ENCODE data around the gene TRAPPC8. TPM values are rescaled to one million over a fixed set of nuclear protein-coding genes. Genes with fewer than 3 reads are reported as not detected.

TRAPPC8 gene, protein sequence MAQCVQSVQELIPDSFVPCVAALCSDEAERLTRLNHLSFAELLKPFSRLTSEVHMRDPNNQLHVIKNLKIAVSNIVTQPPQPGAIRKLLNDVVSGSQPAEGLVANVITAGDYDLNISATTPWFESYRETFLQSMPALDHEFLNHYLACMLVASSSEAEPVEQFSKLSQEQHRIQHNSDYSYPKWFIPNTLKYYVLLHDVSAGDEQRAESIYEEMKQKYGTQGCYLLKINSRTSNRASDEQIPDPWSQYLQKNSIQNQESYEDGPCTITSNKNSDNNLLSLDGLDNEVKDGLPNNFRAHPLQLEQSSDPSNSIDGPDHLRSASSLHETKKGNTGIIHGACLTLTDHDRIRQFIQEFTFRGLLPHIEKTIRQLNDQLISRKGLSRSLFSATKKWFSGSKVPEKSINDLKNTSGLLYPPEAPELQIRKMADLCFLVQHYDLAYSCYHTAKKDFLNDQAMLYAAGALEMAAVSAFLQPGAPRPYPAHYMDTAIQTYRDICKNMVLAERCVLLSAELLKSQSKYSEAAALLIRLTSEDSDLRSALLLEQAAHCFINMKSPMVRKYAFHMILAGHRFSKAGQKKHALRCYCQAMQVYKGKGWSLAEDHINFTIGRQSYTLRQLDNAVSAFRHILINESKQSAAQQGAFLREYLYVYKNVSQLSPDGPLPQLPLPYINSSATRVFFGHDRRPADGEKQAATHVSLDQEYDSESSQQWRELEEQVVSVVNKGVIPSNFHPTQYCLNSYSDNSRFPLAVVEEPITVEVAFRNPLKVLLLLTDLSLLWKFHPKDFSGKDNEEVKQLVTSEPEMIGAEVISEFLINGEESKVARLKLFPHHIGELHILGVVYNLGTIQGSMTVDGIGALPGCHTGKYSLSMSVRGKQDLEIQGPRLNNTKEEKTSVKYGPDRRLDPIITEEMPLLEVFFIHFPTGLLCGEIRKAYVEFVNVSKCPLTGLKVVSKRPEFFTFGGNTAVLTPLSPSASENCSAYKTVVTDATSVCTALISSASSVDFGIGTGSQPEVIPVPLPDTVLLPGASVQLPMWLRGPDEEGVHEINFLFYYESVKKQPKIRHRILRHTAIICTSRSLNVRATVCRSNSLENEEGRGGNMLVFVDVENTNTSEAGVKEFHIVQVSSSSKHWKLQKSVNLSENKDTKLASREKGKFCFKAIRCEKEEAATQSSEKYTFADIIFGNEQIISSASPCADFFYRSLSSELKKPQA (N-terminal part only)
- total RNA-seq (2014; rRNA removed; shearing (Covaris generic)) (45.5 and 66.2 TPM in 2 replicates), polyA plus RNA-seq (2016; fragmentation: Nextera tagmentation; extraction: Ambion mirVana) (20.1 and 27.2 TPM in 2 replicates)
- long read RNA-seq, partial matches to known transcripts, result 4 of 5 reads
- long read RNA-seq, other reads (novel, unspliced or antisense), result 1 of 5 reads

DNA sequence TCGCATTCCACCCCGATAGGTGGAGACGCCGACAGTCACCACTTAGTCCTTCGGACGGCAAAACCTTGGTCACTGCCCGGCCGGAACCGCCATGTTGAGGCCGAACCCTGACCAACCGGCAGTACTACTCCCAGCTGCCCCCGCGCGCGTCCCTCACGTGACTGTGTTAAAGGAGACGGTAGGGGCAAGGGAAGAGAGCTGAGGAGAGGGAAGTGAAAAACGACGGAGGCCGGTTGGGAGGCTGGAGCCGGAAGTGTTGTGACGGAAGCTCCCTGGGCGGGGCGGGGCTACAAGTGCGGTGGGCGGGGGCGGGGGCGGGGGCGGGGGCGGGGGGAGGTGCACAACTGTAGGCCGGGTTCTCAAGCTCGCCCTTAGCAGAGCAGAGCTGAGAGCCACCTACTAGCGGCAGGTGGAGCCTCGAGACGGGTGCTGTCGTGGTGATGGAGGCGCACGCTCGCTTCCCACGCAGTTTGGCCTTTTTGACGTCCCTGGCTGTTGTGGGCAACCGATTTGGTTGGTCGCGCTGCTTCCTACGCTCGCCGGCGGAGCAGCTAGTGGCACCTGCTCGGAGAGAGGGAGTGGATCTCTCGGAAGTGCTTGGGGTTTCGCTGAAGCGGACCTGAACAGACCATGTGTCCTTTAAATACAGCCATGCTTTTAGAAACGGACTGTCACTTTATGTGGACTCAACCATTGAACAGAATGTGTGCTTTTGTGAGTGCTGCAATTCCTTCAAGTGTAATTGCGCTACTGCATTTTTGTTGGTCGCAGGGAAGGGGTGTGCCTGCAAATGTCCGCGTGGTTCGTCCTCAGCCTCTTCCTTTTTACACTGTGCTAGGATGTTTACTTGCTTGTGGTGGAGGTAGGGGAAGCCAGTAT lies at the start of gene TRAPPC8:
TSS of gene TRAPPC8 (minus strand) at position 130 of the 879 bp plus-strand sequence. CDS start 364 bp downstream, outside the sequence.
- Histone ChIP-seq H3K36me3 (ENCODE audit: insufficient read depth) (no peaks in the 10 kb centered on the region), H3K27ac (ENCODE audit: low read depth) (peak within 1 kb of the TSS; percentile 96), H3K4me2 (peak within 1 kb of the TSS; percentile 93), H3K4me3 (peak within 1 kb of the TSS; percentile 91), H3K27me3 (ENCODE audit: insufficient read depth) (no peaks in the 10 kb centered on the region), H3F3A (replicated peaks; ENCODE audit: low read depth) (no peaks in the 10 kb centered on the region; the same call in 1 of the 2 replicates), H2AFZ (peak within 1 kb of the TSS; percentile 72; the same call in 1 of the 2 replicates), H3K4me1 (ENCODE audit: insufficient read depth) (peaks cover 29% of the 10 kb centered on the region), H4K20me1 (replicated peaks; ENCODE audit: insufficient read depth) (peaks cover 11% of the 10 kb centered on the region; the same call in 1 of the 2 replicates), H3K79me2 (replicated peaks; ENCODE audit: insufficient read depth) (peaks cover 67% of the 10 kb centered on the region), H3K9me2 (ENCODE audit: insufficient read depth) (no peaks in the 10 kb centered on the region)
- peaks cover 7% of the 10 kb centered on the region for H3K9me3 Mint-ChIP-seq
- H3K36me3 Mint-ChIP-seq (ENCODE audit: low read depth), result peaks cover 6% of the 10 kb centered on the region; the same call in 2 of the 3 replicates
- peak within 1 kb of the TSS; percentile 100 for H3K27ac Mint-ChIP-seq
- H3K27me3 Mint-ChIP-seq (ENCODE audit: insufficient read depth, low read depth, poor library complexity), result peaks cover 2% of the 10 kb centered on the region
- peak; percentile 90 for ATAC-seq
- peak within 1 kb of the TSS; percentile 100 for H3K4me3 Mint-ChIP-seq
- peak; percentile 100 for DNase-seq (ENCODE audit: low spot score)
- peaks cover 26% of the 10 kb centered on the region for H3K4me1 Mint-ChIP-seq
- TF ChIP-seq, protein P1, sequence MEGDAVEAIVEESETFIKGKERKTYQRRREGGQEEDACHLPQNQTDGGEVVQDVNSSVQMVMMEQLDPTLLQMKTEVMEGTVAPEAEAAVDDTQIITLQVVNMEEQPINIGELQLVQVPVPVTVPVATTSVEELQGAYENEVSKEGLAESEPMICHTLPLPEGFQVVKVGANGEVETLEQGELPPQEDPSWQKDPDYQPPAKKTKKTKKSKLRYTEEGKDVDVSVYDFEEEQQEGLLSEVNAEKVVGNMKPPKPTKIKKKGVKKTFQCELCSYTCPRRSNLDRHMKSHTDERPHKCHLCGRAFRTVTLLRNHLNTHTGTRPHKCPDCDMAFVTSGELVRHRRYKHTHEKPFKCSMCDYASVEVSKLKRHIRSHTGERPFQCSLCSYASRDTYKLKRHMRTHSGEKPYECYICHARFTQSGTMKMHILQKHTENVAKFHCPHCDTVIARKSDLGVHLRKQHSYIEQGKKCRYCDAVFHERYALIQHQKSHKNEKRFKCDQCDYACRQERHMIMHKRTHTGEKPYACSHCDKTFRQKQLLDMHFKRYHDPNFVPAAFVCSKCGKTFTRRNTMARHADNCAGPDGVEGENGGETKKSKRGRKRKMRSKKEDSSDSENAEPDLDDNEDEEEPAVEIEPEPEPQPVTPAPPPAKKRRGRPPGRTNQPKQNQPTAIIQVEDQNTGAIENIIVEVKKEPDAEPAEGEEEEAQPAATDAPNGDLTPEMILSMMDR (conservative IDR thresholded peaks at IDR 0.05; ENCODE audit: low read depth in 2 of 2), result peak in 1 of 2 experiments; percentile 38; a peak in 2 of 4 replicates
- TF ChIP-seq STAT1 (IDR thresholded peaks at IDR 0.05; ENCODE audit: unreplicated experiment) (no peak), CREB1 (CRISPR knock-in tag; IDR thresholded peaks at IDR 0.05; ENCODE audit: low read depth) (peak; percentile 68), ZNF114 (CRISPR knock-in tag; IDR thresholded peaks at IDR 0.05) (no peak), JUNB (IDR thresholded peaks at IDR 0.05; ENCODE audit: unreplicated experiment) (no peak), POLR2AphosphoS5 (IDR thresholded peaks at IDR 0.05; ENCODE audit: low read depth) (peak; percentile 96)
- TF ChIP-seq, protein P2, sequence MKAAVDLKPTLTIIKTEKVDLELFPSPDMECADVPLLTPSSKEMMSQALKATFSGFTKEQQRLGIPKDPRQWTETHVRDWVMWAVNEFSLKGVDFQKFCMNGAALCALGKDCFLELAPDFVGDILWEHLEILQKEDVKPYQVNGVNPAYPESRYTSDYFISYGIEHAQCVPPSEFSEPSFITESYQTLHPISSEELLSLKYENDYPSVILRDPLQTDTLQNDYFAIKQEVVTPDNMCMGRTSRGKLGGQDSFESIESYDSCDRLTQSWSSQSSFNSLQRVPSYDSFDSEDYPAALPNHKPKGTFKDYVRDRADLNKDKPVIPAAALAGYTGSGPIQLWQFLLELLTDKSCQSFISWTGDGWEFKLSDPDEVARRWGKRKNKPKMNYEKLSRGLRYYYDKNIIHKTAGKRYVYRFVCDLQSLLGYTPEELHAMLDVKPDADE (IDR thresholded peaks at IDR 0.05), result peak; percentile 59
- TF ChIP-seq, protein P3, sequence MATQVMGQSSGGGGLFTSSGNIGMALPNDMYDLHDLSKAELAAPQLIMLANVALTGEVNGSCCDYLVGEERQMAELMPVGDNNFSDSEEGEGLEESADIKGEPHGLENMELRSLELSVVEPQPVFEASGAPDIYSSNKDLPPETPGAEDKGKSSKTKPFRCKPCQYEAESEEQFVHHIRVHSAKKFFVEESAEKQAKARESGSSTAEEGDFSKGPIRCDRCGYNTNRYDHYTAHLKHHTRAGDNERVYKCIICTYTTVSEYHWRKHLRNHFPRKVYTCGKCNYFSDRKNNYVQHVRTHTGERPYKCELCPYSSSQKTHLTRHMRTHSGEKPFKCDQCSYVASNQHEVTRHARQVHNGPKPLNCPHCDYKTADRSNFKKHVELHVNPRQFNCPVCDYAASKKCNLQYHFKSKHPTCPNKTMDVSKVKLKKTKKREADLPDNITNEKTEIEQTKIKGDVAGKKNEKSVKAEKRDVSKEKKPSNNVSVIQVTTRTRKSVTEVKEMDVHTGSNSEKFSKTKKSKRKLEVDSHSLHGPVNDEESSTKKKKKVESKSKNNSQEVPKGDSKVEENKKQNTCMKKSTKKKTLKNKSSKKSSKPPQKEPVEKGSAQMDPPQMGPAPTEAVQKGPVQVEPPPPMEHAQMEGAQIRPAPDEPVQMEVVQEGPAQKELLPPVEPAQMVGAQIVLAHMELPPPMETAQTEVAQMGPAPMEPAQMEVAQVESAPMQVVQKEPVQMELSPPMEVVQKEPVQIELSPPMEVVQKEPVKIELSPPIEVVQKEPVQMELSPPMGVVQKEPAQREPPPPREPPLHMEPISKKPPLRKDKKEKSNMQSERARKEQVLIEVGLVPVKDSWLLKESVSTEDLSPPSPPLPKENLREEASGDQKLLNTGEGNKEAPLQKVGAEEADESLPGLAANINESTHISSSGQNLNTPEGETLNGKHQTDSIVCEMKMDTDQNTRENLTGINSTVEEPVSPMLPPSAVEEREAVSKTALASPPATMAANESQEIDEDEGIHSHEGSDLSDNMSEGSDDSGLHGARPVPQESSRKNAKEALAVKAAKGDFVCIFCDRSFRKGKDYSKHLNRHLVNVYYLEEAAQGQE (IDR thresholded peaks at IDR 0.05; ENCODE audit: unreplicated experiment), result no peak
